GM19025 (cell line): ENCODE data around the gene GIMAP5.

Experiments used
- ATAC-seq: cut with Tn5 transposase; IDR thresholded peaks from one replicate; pipeline ENCODE4 v1.9.1; 2021; ENCODE audit warnings: mild to moderate bottlenecking, low read depth, moderate library complexity; ENCODE audit not compliant: unreplicated experiment

Gene GIMAP5

DNA sequence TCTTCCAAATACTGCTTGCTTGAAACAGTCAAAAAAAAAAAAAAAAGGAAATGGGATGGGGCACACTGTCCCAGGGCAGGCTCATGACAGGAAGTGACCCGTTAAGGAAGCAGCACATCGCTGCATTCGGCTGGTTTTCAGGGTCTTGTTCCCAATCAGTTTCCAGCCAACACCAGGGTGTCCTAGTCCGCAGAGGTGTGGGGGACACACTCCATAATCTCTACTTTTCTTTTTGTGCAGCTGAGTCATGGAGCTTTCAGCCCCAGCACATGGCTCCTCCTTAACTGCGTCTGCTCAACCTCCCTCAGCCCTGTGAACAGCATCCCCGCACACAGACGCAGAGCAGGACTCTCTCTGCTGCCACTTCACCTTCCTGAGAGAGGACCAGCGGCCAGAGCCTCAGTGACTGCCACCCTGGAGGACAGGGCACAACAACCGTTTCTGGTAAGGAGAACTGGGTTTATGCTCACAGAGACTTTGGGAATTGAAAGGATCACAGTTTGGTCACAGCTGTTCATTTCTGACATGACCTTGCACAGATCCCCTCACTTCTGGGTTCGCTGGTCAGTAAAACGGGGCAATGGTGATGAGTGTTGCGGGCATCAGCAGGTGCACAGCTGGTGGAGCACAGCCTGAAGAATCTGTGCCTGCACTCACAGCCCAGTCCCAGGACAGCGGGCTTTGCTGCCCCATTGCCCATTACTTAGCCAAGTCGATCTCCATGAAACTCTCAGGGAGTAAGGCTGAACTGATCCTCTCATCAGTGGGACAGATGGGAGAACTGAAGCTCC, at the start of gene GIMAP5:
GIMAP5 (plus strand) TSS at position 154 of the 791 bp plus-strand sequence. CDS start 3,467 bp downstream, outside the sequence.
- ATAC-seq = peak; percentile 61

DNA sequence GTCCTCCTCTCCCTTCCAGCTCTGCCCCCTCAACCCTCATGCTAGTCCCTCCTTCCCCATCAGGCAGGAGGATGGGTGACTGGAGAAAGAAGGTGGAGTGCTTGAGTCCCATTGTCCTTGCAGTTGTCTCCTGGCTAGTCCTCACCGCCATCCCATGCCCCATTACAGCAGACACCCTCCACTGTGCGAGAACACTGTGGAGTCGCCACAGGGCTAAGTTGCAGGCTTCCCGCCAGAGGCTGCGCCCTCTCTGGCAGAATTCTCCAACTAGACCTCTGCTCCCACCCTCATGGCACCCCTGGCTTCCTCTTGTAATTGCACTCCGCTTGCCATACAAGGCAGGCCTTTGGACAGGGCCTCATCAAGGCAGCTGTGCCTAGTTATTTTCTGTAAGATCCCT, 48.6 kb upstream of the GIMAP5 start:
- no peak for ATAC-seq

GRCh38 chr7:150695654-150696053, 41.6 kb upstream of the GIMAP5 start:
- ATAC-seq = no peak

DNA sequence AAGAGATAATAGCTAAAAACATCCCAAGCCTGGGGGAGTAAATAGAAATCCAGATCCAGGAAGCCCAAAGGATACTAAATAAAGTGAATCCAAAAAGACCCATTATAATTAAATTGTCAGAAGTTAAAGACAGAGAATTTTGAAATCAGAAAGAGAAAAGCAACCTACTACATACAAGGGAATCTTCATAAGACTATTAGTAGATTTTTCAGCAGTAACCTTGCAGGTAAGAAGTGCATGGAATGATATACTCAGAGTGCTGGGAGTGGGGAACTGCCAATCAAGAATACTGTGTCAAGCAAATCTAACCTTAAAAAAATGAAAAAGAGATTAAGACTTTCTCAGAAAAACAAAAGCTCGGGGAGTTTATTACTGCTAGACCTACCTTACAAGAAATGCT, 34.0 kb upstream of the GIMAP5 start:
- ATAC-seq = no peak

- no peak for ATAC-seq
Measured at GRCh38 chr7:150715293-150715692, 21.9 kb upstream of the GIMAP5 start.

GRCh38 chr7:150715738-150716137, 21.5 kb upstream of the GIMAP5 start:
- no peak for ATAC-seq

GRCh38 chr7:150716368-150716767, 20.9 kb upstream of the GIMAP5 start, which contains the start of gene GIMAP1:
GIMAP1 (plus strand) TSS chr7:150716613; CDS start chr7:150719048, 2,435 bp downstream.
- ATAC-seq = no peak

GRCh38 chr7:150716939-150717338, 20.3 kb upstream of the GIMAP5 start:
- no peak for ATAC-seq

DNA sequence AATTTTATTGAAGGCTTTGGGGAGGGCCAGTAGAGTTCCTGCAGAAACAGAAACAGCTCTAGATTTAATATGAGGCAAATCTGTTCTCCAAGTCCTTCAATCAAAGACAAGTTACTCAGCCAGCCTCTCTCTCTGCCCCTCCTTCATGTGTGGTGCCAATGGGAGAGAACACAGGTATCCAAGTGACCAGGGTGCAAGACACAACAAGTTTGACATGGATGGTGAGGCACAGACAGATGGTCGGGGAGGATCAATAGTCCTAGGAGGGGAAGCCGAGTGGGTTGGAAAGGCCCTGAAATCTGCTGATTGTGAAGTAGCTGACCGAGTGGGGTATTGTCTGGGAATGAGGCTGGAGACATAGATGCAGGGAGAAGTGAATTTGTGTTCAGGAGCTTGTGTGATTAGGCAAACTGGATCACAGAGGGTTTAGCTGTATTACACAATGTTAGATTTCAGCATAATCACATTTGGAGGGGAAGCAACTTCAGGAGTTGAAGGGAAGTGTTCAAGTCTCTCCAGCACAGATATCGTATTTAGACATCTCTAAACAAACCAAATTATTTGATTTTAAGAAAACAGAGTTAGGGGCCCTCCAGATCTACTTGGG, 19.3 kb upstream of the GIMAP5 start:
- no peak for ATAC-seq

DNA sequence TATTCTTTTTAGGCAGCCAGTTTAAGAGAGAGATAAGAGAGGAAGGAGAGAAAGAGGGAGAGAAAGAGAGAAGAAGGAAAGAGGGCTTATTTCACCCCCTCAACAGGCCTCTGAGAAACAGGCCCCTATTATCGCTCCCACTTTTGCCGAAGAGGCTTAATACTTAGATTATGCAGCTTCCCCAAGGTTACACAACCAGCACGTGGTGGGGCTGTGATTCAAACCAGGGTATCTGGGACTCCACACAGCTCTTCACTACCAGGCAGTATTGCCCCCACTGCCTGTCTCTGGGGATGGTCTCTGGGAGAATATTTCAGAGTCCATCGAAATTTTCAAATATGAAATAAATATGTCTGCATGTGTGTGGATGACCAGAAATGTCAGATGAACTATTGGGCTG, 17.8 kb upstream of the GIMAP5 start:
- ATAC-seq = no peak

- ATAC-seq = no peak
Measured at GRCh38 chr7:150719960-150720891, 17.0 kb upstream of the GIMAP5 start.

DNA sequence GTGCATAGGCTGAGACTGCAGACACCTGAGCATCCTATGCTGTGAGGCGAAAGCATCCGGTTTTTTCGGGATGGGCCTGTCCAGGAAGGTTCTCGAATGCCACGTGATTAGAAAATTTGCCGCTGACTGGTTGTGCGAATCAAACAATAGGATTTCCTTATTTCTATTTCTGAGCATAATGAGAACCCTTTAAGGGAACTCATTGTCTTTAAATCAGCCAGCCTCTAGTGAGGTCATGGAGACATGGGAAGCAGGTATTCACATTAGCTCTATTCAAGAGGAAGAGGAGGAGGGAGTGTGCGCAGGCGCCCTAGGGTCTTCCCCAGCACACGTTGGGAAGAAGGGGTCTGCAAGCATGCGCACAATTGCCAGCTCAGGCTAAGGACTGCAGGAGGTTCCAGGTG, 15.2 kb upstream of the GIMAP5 start:
- no peak for ATAC-seq

DNA sequence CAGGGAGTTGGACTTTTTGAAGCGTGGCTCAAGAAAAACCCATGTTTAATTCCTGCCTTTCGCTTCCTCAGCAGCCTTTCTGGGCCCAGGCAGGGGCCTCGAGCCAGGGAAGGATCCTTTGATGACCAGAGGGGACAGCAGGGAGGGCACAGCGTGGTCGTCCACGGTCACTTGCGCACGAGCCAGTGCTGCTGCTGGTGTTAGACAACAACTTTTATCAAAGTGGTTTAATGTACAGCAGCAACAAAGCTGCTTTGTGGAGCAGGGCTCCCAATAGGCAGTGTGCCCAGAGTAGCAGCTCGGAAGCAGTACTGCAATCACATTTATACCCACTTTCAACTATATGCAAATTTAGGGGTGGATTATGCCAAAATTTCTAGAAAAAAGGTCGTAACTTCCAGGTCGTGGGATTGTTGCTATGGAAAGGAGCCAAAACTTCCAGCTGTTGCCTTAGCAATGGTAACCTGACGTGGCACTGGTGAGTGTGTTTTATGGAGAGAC, 14.7 kb upstream of the GIMAP5 start:
- no peak for ATAC-seq

GRCh38 chr7:150723467-150723866, 13.8 kb upstream of the GIMAP5 start:
- ATAC-seq = no peak

GRCh38 chr7:150727381-150727780, 9.8 kb upstream of the GIMAP5 start:
- ATAC-seq = no peak

DNA sequence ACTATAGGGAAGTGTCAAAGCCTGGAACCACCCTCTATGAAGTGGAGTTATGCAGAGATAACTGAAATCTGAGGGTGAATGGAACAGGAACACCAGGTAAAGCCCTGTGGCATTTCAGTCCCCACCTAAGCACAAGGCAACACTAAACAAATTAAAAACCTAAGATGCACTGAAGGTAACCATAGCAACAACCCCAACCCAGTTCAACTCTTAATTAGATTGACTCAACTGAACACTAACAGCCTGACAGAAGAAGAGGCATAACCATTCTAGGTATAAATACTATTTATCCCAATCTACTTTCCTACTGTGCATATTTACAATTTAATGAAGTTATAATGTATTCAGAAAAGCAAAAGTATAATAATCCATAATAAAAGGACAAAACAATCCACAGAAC, 9.2 kb upstream of the GIMAP5 start:
- no peak for ATAC-seq

DNA sequence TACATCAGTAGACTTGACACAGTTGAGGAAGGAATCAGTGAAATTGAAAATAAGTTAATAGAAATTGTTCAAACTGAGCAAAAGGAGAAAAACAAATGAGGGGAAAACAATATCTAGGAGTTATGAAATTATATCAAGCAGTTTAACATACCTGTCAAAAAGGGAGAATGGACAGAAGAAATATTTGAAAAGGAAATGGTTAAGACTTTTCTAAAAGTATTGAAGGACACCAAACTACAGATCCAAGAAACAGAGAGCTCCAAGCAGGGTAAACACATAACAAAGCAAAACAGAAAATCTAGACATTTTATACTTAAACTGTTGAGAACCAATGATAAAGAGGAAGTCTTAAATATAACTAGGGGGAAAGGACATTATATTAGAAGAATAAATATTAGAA, 8.6 kb upstream of the GIMAP5 start:
- no peak for ATAC-seq

DNA sequence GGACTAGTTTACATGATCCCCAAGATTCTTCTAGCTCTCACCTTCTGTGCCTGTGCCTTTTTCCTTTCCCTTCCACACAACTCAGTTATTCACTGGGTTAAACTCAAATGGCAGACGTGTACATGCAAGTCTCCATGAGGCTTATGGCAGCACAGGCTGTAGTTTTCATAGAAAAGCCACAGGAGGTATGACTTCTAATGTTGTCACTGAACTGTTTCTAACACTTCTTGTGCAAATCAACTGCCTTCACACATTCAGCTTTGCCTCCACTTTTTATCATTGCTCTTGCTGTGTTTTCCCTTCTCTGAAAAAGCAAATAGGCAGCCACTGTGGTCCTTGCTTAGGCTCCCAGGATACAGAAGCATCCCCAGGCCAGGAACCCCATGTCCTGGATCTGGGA, 5.3 kb upstream of the GIMAP5 start:
- ATAC-seq = no peak

DNA sequence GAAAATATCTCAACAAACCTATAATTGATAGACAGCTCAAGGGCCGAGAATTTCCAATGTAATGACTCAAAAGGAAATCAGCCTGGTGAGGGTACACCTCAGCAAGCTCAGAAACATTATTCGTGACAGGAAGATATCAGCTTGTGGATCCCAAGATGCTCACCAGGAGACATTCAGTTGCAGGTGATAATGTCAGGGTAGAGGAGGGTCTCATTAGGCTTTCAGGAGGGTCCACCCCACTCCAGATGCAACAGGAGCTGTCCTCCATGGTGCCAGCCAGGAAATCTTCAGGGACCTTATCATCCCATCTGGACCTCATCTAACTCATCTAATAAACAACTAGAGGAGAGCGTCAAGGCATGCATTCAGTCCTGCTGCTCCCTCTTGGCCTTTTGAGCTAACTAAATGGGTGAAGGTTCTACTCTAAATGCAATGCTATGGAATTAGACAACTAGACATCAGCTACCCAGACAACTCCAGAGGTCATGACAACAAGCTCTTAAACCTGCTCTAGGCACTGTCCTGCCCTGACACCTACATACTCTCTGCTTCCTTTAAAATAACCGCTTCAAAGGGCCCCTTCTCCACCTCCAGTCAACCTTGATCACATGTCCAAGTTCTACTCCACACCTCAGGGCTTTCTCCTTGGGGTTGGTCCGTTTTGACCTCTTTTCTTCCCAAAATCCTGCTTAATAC, 4.3 kb upstream of the GIMAP5 start:
- no peak for ATAC-seq

DNA sequence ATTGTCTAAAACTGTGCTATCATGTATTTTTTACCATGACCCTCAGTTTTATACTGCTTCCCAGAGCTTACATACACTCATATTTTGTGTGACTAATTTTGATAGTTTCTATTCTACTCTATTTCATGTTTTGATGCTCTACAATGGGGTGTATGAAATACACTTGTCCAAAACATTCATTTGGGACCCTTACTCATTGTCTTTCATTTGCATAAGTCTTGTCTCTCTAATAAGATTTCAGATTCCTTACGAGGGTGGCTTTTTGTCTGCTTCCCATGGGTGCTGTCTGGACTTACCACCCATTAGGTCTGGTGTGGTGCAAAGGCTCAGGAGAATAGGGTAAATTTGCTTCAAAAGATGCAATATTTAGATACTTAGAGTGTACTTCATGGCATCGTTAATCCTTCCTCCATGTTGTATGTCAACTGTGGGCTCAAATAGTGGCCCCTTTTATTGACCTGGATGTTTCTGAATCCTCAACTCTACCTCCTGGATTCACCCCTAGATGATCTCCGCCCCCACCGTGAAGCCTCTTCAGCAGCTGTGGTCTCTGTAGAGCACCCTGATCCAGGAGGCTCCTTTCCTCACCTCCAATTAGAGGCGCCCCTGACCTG, 3.6 kb upstream of the GIMAP5 start:
- no peak for ATAC-seq
